Astrocyte (in vitro differentiated cells and primary cell): ENCODE measurements around the gene IPO11. TPM values are rescaled to one million over a fixed set of nuclear protein-coding genes. Genes with fewer than 3 reads are reported as not detected.

Source experiments
- DNase-seq: peaks from one replicate; pipeline ENCODE4 v3.0.0-alpha.2; 2010; ENCODE audit warnings: low read depth
- FAIRE-seq: peaks from 2 replicates; lab custom pipeline; 2011; peaks lifted over from hg19 to GRCh38; lab: Jason Lieb, UNC
- H2AFZ ChIP-seq: 2 replicates; pipeline ENCODE4 v1.6.0; 2012; ENCODE audit warnings: low read depth, low read length, inconsistent platforms
- H3K27ac ChIP-seq: 2 replicates; pipeline ENCODE4 v1.5.1; 2011; ENCODE audit warnings: low read depth, low read length, inconsistent platforms
- H3K27me3 ChIP-seq: 2 replicates; pipeline ENCODE4 v1.6.0; 2011; ENCODE audit warnings: low read length, inconsistent platforms; ENCODE audit not compliant: insufficient read depth
- H3K36me3 ChIP-seq: 2 replicates; pipeline ENCODE4 v1.5.1; 2011; ENCODE audit warnings: low read length, inconsistent platforms; ENCODE audit not compliant: insufficient read depth
- H3K4me1 ChIP-seq: 2 replicates; pipeline ENCODE4 v1.5.1; 2011; ENCODE audit warnings: low read length, inconsistent platforms; ENCODE audit not compliant: insufficient read depth
- H3K4me2 ChIP-seq: 2 replicates; pipeline ENCODE4 v1.6.0; 2012; ENCODE audit warnings: low read length, inconsistent platforms
- H3K4me3 ChIP-seq: 2 replicates; pipeline ENCODE4 v1.5.1; 2011; ENCODE audit warnings: low read depth, mild to moderate bottlenecking, low read length, inconsistent platforms; ENCODE audit not compliant: insufficient read depth
- H3K79me2 ChIP-seq: 2 replicates; pipeline ENCODE4 v1.6.0; 2012; ENCODE audit warnings: mild to moderate bottlenecking, low read length, inconsistent platforms; ENCODE audit not compliant: insufficient read depth
- H3K9ac ChIP-seq: 2 replicates; pipeline ENCODE4 v1.6.0; 2012; ENCODE audit warnings: mild to moderate bottlenecking, low read length, inconsistent platforms
- H3K9me3 ChIP-seq: 2 replicates; pipeline ENCODE4 v1.5.1; 2012; ENCODE audit warnings: low read depth, mild to moderate bottlenecking, low read length, inconsistent platforms; ENCODE audit not compliant: insufficient read depth
- H4K20me1 ChIP-seq: 2 replicates; pipeline ENCODE4 v1.6.0; 2012; ENCODE audit warnings: low read length, inconsistent platforms; ENCODE audit not compliant: insufficient read depth
- H3K27ac Mint-ChIP-seq: one replicate; pipeline ENCODE4 v1.8.0; 2021; ENCODE audit warnings: mild to moderate bottlenecking, mixed read lengths; ENCODE audit not compliant: unreplicated experiment
- H3K27me3 Mint-ChIP-seq: one replicate; pipeline ENCODE4 v1.8.0; 2021; ENCODE audit warnings: low read depth, mixed read lengths; ENCODE audit not compliant: unreplicated experiment
- H3K36me3 Mint-ChIP-seq: one replicate; pipeline ENCODE4 v1.8.0; 2021; ENCODE audit warnings: low read depth, mixed read lengths; ENCODE audit not compliant: unreplicated experiment
- H3K4me1 Mint-ChIP-seq: one replicate; pipeline ENCODE4 v1.8.0; 2021; ENCODE audit warnings: low read depth, mixed read lengths; ENCODE audit not compliant: unreplicated experiment
- H3K4me3 Mint-ChIP-seq: one replicate; pipeline ENCODE4 v1.8.0; 2021; ENCODE audit warnings: mild to moderate bottlenecking, moderate library complexity, mixed read lengths; ENCODE audit not compliant: unreplicated experiment
- H3K9me3 Mint-ChIP-seq: one replicate; pipeline ENCODE4 v1.8.0; 2021; ENCODE audit warnings: mild to moderate bottlenecking, mixed read lengths; ENCODE audit not compliant: unreplicated experiment
- EZH2 ChIP-seq: IDR thresholded peaks from 2 replicates; pipeline ENCODE4 v1.6.1; 2012; ENCODE audit warnings: mild to moderate bottlenecking, low read length, inconsistent platforms; ENCODE audit not compliant: insufficient read depth
- total RNA-seq: library from RNA; stranded (reverse); gene quantifications from 2 replicates; pipeline ENCODE4 v1.2.1, GENCODE V29; 2021
- TF ChIP-seq, protein P1 (sequence below): IDR thresholded peaks from 2 replicates; pipeline ENCODE4 v1.5.1; 2011; ENCODE audit warnings: low read depth, mild to moderate bottlenecking, inconsistent platforms, low read length, moderate library complexity; ENCODE audit not compliant: insufficient read depth

The IPO11 gene
- total RNA-seq, 1 donor from 2014 or later = 31.7 TPM

DNA sequence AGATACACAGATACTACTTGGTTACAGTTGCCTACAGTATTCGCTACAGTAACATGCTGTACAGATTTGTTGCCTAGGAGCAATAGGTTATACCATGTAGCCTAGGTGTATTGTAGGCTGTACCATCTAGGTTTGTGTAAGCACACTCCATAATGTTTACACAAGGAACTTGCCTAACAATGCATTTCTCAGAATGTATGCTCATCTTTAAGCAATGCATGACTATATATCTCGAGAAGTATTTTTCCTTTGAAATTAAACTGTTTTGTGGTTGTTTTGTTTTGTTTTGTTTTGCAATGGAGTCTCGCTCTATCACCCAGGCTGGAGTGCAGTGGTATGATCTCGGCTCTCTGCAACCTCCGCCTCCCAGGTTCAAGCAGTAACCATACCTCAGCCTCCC, 191.4 kb downstream of the IPO11 start:
- Mint-ChIP-seq H3K36me3 (peaks cover 11% of the 10 kb centered on the region), H3K4me1 (peaks cover 4% of the 10 kb centered on the region), H3K9me3 (no peaks in the 10 kb centered on the region), H3K27me3 (no peaks in the 10 kb centered on the region), H3K4me3 (no peak overlapping the region), H3K27ac (no peak overlapping the region)
- Histone ChIP-seq H3K36me3 (no peaks in the 10 kb centered on the region), H3K79me2 (no peaks in the 10 kb centered on the region), H2AFZ (no peak overlapping the region), H3K9ac (no peak overlapping the region), H3K27me3 (no peaks in the 10 kb centered on the region), H4K20me1 (no peaks in the 10 kb centered on the region), H3K9me3 (no peaks in the 10 kb centered on the region), H3K4me2 (no peak overlapping the region), H3K27ac (no peak overlapping the region), H3K4me1 (no peaks in the 10 kb centered on the region), H3K4me3 (no peak overlapping the region)
- FAIRE-seq = no peak
- no peak for TF ChIP-seq EZH2
- TF ChIP-seq, protein P1, sequence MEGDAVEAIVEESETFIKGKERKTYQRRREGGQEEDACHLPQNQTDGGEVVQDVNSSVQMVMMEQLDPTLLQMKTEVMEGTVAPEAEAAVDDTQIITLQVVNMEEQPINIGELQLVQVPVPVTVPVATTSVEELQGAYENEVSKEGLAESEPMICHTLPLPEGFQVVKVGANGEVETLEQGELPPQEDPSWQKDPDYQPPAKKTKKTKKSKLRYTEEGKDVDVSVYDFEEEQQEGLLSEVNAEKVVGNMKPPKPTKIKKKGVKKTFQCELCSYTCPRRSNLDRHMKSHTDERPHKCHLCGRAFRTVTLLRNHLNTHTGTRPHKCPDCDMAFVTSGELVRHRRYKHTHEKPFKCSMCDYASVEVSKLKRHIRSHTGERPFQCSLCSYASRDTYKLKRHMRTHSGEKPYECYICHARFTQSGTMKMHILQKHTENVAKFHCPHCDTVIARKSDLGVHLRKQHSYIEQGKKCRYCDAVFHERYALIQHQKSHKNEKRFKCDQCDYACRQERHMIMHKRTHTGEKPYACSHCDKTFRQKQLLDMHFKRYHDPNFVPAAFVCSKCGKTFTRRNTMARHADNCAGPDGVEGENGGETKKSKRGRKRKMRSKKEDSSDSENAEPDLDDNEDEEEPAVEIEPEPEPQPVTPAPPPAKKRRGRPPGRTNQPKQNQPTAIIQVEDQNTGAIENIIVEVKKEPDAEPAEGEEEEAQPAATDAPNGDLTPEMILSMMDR = no peak
- no peak for DNase-seq

DNA sequence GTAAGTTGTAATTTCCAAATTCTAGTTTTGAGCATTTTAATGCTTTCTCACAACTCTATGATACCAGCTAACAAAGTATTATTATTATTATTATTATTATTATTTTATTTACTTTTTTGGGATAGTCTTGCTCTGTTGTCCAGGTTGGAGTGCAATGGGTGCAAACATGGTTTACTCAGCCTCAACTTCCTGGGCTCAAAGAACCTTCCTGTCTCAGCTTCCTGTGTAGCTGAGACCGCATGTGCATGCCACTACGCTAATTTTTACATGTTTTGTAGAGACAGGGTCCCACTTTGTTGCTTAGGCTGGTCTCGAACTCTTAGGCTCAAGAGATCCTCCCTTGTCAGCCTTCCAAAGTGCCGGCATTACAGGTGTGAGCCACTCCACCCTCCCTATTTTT, 193.1 kb downstream of the IPO11 start:
- no peaks in the 10 kb centered on the region for H4K20me1 ChIP-seq
- no peak overlapping the region for H2AFZ ChIP-seq
- Mint-ChIP-seq H3K27ac (no peak overlapping the region), H3K4me1 (peaks cover 4% of the 10 kb centered on the region), H3K9me3 (no peaks in the 10 kb centered on the region), H3K36me3 (peaks cover 11% of the 10 kb centered on the region), H3K27me3 (no peaks in the 10 kb centered on the region), H3K4me3 (no peak overlapping the region)
- no peak overlapping the region for H3K4me2 ChIP-seq
- no peaks in the 10 kb centered on the region for H3K4me1 ChIP-seq
- DNase-seq = no peak
- no peaks in the 10 kb centered on the region for H3K79me2 ChIP-seq
- H3K9me3 ChIP-seq = no peaks in the 10 kb centered on the region
- H3K27ac ChIP-seq = no peak overlapping the region
- H3K4me3 ChIP-seq = no peak overlapping the region
- no peak for FAIRE-seq
- H3K36me3 ChIP-seq = no peaks in the 10 kb centered on the region
- TF ChIP-seq EZH2 = no peak
- TF ChIP-seq, protein P1 = no peak
- H3K9ac ChIP-seq = no peak overlapping the region
- H3K27me3 ChIP-seq = no peaks in the 10 kb centered on the region

DNA sequence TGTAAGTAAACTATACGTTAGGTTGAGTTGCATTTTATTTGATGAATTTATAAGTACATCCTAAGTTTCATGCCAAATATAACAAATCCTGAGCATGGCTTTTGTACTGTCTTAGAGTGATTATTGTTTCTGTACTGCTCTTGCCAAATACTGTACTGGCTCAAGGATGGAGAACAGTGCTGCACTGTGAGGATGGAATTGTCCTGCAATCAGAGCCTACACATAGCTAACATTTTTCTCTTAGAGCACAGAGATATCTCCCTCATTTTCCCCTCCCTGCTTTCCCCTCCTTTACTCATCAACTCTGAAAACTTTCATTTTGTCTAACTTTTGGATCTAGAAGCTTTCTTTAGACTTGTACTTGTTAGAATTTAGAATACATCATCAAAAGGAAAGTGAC, 194.3 kb downstream of the IPO11 start:
- FAIRE-seq = peak; percentile 5

More for the DNA sequence above, 194.3 kb downstream of the IPO11 start:
- Histone ChIP-seq H4K20me1 (no peaks in the 10 kb centered on the region), H2AFZ (no peak overlapping the region), H3K36me3 (no peaks in the 10 kb centered on the region), H3K4me2 (no peak overlapping the region), H3K4me1 (no peaks in the 10 kb centered on the region), H3K9ac (no peak overlapping the region), H3K4me3 (no peak overlapping the region), H3K27me3 (no peaks in the 10 kb centered on the region), H3K79me2 (no peaks in the 10 kb centered on the region), H3K9me3 (no peaks in the 10 kb centered on the region), H3K27ac (no peak overlapping the region)
- TF ChIP-seq, protein P1 = no peak
- TF ChIP-seq EZH2 = no peak
- Mint-ChIP-seq H3K4me1 (peaks cover 4% of the 10 kb centered on the region), H3K36me3 (peaks cover 11% of the 10 kb centered on the region), H3K4me3 (no peak overlapping the region), H3K9me3 (no peaks in the 10 kb centered on the region), H3K27me3 (no peaks in the 10 kb centered on the region), H3K27ac (no peak overlapping the region)
- DNase-seq = peak; percentile 16
